Activated CD4-positive, alpha-beta T cell treated with anti-CD3 and anti-CD28 coated beads for 4 hours (primary cell): ENCODE data around the gene SDF4.

Experiments
- DNase-seq, 2 donors: peaks; one replicate each; pipeline ENCODE4 v3.0.0-alpha.2; 2020

Gene SDF4

GRCh38 chr1:1210726-1211540, 20.9 kb downstream of the SDF4 start:
- peak in 1 of 2 donors; percentile 12 for DNase-seq

GRCh38 chr1:1208713-1209433, 22.9 kb downstream of the SDF4 start:
- peak; percentile 68 to 73 for DNase-seq

GRCh38 chr1:1207571-1207892, 24.3 kb downstream of the SDF4 start:
- no peak for DNase-seq

GRCh38 chr1:1206966-1207531, 24.8 kb downstream of the SDF4 start:
- peak in 1 of 2 donors; percentile 40 for DNase-seq

GRCh38 chr1:1206376-1206965, 25.3 kb downstream of the SDF4 start, which contains the start of gene TNFRSF18:
Gene TNFRSF18 (minus strand): TSS chr1:1206592. CDS start chr1:1206571, 21 bp downstream.
- peak; percentile 68 to 70 for DNase-seq

DNA sequence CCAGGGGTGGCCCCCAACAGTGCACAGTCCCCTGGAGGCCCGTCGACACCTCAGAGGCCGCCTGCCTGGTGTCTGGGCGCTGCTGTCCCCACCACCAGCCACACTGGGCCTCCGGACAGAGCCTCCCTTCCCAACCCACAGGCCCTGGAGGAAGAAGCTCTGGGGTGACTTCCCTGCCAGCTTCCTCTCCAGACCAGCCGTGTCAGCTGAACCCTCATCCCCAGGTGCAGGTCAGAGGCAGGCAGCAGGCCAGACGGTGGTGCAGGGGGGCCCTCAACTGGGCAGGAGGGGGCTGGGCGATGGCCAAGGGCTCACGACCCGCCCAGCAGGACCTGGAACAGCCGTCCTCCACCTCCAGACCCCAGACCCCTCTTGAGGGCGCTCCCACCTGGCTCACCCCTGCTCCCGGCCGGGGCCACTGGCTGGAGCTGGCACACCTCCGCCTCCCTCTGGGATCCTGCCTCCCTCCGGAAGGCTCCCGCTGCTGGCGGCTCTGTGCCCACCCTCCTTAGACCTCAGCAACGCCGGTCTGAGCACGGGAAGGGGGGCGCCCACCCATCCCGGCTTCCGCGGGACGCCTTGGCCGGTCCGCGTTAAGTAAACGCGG, 25.9 kb downstream of the SDF4 start:
- peak in 1 of 2 donors; percentile 25 for DNase-seq

DNA sequence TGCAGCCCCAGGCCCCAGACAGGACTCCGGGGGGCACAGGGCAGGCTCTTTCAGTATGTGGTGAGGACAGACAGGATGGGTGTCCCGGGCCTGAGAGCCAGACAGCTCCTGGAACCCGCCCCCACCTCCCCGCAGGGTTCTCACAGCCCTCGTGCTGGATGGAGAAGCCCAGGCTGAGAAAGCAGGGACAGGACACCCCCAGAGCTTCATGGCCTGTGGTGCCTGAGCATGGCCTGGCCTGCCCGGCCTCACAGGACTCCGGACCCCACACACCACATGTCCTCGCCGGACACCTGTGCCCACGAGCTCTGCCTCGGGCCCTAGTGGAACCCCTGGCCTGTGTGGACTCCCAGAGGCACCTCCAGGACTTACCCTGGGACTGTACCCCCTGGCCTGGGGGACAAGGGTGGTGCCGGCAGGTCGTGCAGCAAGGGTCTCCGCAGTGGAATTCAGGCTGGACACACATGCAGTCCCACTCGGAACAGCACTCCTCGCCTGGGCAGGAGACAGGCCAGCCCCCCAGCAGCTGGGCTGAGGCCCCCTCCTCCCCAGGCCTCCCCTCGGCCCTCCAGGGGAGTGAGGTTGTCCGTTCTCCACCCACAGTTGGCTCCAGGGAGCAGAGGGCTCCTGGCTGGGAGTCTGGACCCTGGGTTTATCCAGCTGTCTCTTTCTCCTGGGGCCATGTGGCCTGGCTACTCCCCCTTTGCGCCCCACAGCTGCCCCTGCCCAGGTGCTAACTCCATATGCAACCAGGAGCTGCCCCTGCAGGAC, 26.6 kb downstream of the SDF4 start:
- no peak for DNase-seq

GRCh38 chr1:1204425-1204920, 27.3 kb downstream of the SDF4 start:
- no peak for DNase-seq

DNA sequence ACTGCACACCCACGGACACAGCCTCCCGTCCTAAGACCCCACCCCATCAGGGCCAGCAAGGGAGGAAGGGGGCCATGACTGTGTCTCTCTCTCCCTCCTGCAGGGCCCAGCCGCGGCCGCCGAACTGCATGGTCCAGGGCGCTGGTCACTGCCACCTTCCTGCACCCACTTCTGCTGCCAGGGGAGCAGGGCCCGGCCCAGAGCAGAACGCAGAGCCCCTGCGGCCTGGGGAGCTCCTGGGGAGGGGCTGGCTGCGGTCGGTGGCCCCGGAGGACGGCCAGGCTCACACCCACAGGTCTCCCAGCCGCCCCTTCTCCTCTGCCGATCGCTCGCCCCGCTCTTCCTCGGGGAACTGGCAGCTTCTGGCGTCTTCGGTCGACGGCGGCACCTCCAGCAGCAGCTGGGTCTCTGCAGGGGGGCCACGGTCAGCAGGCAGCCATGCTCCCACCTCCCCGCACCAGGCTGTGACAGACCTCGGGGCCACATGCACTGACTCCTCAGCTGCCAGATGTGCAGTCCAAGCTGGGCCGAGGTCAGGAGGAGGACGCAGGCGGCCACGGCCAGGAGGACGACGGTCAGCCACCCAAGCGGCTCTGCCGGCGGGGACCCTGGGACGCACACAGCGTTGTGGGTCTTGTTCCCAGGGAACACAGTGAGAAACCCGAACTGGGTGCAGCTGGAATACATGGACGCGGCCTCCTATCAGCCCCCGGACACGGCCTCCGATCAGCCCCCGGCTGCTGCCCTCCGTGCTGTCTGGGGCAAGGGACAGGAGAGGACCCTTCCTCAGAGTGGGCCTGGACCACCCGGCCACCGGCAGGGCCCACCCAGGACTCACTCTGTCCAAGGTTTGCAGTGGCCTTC, 28.0 kb downstream of the SDF4 start:
- no peak for DNase-seq

GRCh38 chr1:1202831-1203560, 28.8 kb downstream of the SDF4 start:
- DNase-seq: no peak

- DNase-seq: peak; percentile 95
Observed at GRCh38 chr1:1200876-1201810, 30.7 kb downstream of the SDF4 start.

DNA sequence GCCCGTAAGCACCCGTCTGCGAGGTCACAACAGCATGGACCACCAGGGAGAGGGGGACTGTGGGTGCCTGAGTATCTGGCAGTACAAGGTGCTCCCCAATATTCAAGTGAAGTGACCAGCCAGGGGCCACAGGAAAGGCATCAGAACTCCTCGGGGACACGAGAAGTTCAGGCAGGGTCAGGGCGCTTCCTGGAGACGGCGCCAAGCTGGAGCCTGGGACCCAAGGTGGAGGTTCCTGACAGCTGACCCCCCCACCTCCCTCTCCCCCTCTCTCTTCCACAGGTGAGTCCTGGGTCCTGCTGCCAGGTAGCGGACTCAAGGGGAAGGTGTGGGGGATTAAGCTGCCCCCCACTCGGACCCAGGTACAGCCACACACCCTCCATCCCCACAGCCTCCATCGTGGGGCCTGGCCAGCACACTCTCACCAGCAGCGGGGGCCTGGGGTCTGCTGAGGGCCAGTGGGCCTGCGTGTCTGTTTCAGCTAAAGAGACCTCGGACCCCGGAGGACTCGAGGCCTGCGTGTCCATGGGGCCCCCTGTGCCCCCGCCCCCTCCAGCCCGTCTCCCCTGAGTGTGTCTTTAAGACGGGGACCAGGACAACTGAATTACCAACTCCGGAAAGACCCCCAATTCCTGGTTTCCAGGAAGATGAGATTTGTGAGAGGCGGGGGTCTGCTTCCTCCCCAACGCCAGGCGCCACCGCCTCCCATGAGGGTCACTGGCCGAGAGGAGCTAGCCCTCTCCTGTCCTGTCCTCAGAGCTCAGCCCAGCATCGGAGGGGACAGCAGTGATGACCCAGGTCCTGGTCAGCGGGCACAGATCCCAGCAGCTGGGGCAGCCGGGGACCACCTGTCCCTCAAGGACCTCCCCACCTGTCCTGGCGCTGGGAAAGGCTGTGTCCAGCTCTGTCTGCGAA, 31.6 kb downstream of the SDF4 start:
- peak in 1 of 2 donors; percentile 20 for DNase-seq

DNA sequence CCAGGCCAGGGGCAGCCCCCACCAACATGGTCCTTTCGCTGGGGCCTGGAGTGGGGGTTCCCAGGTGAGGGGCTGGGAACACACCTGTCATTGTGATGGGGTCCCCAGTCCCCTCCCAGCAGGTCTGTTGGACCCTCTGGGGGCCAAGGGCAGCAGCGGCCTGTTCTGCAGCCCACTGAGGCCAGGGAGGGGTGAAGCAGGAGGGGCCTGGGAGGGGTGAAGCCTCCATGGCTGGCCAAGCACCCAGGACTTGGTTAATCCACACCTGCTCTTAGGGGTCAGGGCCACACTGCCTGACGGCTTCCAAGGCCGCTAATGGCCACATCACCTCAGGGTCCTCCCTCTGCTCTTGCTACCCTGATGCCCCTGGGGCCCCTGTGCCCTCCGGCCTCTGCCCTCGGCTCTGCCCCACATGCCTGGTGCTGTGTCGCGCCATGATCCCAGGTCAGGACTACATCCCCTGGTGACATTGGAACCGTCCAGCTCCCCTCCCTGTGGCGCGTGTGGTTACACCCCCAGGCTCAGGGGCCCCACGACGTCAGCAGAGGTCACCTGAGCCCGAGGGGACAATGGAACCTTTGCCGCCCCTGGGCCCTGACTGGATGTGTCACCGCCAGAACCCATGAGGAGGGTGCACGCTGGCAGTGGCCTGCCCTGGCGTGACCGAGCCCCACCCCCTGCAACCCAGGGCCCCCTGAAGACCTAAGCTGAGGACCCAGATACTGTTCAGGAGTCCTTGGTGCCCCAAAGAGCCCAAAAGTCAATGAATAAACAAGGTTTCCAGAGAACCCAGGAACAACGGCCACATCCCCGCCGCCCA, 32.5 kb downstream of the SDF4 start:
- DNase-seq: no peak

DNA sequence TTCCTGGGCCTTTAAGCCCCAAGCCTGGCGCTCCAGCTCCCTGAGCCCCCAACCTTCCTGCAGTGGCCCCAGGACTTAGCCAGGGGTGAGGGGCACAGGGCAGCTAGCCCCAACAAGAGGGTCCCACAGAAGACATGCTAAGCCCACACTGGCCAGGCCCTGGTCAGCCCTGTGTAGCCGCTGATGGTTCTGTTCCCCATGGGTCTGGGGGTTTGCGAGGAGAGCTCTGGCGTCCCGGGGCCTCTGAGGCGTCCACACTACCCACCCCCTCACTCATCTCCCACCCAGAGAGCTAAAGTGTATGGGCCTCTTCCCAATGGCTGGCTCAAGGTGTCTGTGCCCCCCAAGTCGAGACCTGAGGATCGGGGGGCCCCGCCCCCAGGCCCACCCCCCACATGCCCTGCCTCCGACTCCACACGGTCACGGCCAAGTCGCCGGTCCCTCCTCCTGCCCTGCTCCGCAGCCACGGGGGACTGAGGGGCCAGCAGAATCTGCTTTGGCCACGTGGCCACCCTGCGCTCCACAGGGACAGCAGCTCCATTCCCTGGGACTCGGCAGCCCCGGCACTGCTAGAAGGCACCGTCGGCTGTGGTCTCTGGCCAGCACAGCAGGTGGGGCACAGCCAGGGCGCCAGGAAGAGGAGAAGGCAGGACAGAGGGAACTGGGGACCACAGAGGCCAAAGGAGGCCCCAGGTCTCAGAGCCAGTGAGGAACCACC, 33.2 kb downstream of the SDF4 start:
- DNase-seq: no peak

DNA sequence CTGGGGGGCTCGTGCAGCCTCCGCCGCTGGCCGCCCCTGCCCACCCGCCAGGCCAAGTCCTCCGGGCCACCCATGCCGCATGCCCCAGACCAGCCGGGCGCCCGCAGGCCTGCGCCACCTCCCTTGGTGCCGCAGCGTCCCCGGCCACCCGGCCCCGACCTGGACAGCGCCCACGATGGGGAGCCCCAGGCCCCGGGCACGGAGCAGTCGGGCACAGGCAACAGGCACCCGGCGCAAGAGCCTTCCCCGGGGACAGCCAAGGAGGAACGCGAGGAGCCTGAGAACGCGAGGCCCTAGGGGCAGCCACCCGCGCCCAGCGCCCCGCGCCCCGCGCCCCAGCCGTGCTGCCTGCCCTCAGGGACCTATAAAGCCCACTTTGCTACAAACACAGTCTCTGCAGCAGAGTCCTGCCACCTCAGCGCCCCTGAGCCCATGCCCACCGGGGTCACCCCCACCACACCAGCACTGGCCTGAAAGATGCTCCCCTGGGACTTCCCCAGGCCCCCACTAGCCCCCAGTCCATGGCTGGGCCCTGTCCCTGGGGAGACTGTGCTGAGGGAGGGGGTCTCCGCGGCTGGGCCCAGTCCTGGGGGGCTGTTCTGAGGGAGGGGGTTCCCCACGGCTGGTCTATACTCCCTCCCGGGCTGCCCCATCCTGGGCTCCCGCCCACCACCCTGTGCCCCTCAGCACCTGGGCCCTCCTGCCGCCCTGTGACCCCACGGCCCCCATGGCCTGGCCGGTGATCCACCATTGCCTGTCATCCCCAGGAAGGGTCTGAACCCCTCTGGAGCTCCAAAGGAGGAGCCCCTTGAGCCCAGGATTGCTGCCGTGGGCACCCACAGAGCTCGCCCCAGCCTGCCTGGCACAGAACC, 34.0 kb downstream of the SDF4 start:
- DNase-seq: no peak

DNA sequence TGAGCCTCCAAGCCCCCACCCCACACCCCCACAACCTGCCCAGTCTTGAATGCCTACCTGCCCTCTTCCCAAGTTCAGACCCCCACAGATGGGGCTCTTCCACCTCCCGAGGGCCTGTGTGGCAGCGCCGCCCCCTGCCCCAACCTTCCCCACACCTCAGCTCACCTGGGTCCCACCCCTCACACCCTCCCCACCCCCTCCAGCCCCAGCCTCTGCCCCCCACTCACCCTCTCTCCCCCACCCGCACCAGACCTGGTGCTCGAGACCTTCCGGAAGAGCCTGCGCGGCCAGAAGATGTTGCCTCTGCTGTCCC, 34.7 kb downstream of the SDF4 start:
- no peak for DNase-seq
